ENCODE measurements around the gene GLCCI1. TPM values are rescaled to one million over a fixed set of nuclear protein-coding genes. Genes with fewer than 3 reads are reported as not detected.
"Not testable (repeated sequence)": the region's sequence is repeated elsewhere in the genome, so short reads cannot be mapped to it uniquely, and the experiment has no call there.

Gene GLCCI1
- total and polyA plus RNA-seq, 5 donors: 2.0 to 8.3 (median 6.4) TPM

- intact Hi-C loops (cut with DNase I): no loop called here
- H3K4me3 ChIP-seq (ENCODE audit: low read length): peak overlapping the region; percentile 15
- no peaks in the 10 kb centered on the region for H3K4me1 ChIP-seq (ENCODE audit: control insufficient read depth, insufficient read depth, low read length)
- H3K27ac ChIP-seq (ENCODE audit: low read length): no peak overlapping the region
- H3K9me3 ChIP-seq (ENCODE audit: control insufficient read depth, low read length): no peaks in the 10 kb centered on the region
- no peak for DNase-seq
- 82% methylated on average over 5 of the region's 5 CpGs for WGBS
- H3K27me3 ChIP-seq (ENCODE audit: control insufficient read depth, insufficient read depth): no peaks in the 10 kb centered on the region
- no peak for ATAC-seq
These were observed 21.2 kb downstream of the GLCCI1 start for GRCh38 chr7:7989616-7990440.

- no peaks in the 10 kb centered on the region for H3K9me3 ChIP-seq (ENCODE audit: control insufficient read depth, low read length)
- WGBS: 88% methylated on average over 2 of the region's 2 CpGs
- H3K27me3 ChIP-seq (ENCODE audit: control insufficient read depth, insufficient read depth): no peaks in the 10 kb centered on the region
- intact Hi-C loops (cut with DNase I): no loop called here
- DNase-seq (no peak), ATAC-seq (no peak)
- no peak overlapping the region for H3K27ac ChIP-seq (ENCODE audit: low read length)
- no peak overlapping the region for H3K4me3 ChIP-seq (ENCODE audit: low read length)
- H3K4me1 ChIP-seq (ENCODE audit: control insufficient read depth, insufficient read depth, low read length): no peaks in the 10 kb centered on the region
These were observed 21.8 kb downstream of the GLCCI1 start for GRCh38 chr7:7990441-7990761.

GRCh38 chr7:7992506-7992905, 23.9 kb downstream of the GLCCI1 start:
- intact Hi-C loops (cut with DNase I): no loop called here
- no peaks in the 10 kb centered on the region for H3K9me3 ChIP-seq (ENCODE audit: control insufficient read depth, low read length)
- H3K4me3 ChIP-seq (ENCODE audit: low read length): no peak overlapping the region
- DNase-seq (no peak), ATAC-seq (no peak)
- 98% methylated on average over 1 of the region's 1 CpG for WGBS
- H3K27me3 ChIP-seq (ENCODE audit: control insufficient read depth, insufficient read depth): no peaks in the 10 kb centered on the region
- H3K4me1 ChIP-seq (ENCODE audit: control insufficient read depth, insufficient read depth, low read length): no peaks in the 10 kb centered on the region
- H3K27ac ChIP-seq (ENCODE audit: low read length): no peak overlapping the region

GRCh38 chr7:7995348-7995747, 26.8 kb downstream of the GLCCI1 start:
- WGBS: 98% methylated on average over 6 of the region's 6 CpGs
- ATAC-seq; H3K27me3 ChIP-seq (ENCODE audit: control insufficient read depth, insufficient read depth); H3K27ac ChIP-seq (ENCODE audit: low read length); H3K4me3 ChIP-seq (ENCODE audit: low read length); intact Hi-C loops (cut with DNase I); H3K9me3 ChIP-seq (ENCODE audit: control insufficient read depth, low read length); H3K4me1 ChIP-seq (ENCODE audit: control insufficient read depth, insufficient read depth, low read length): not testable (repeated sequence)
- DNase-seq: peak in 1 of 3 donors; percentile 15

- no peak for ATAC-seq
- DNase-seq: no peak
- H3K4me1 ChIP-seq (ENCODE audit: control insufficient read depth, insufficient read depth, low read length): no peaks in the 10 kb centered on the region
- intact Hi-C loops (cut with DNase I): no loop called here
- H3K27me3 ChIP-seq (ENCODE audit: control insufficient read depth, insufficient read depth): no peaks in the 10 kb centered on the region
- H3K27ac ChIP-seq (ENCODE audit: low read length): no peak overlapping the region
- H3K4me3 ChIP-seq (ENCODE audit: low read length): no peak overlapping the region
- no peaks in the 10 kb centered on the region for H3K9me3 ChIP-seq (ENCODE audit: control insufficient read depth, low read length)
These were observed 28.0 kb downstream of the GLCCI1 start for GRCh38 chr7:7996568-7996967.

- H3K4me1 ChIP-seq (ENCODE audit: control insufficient read depth, insufficient read depth, low read length): no peaks in the 10 kb centered on the region
- H3K9me3 ChIP-seq (ENCODE audit: control insufficient read depth, low read length): no peaks in the 10 kb centered on the region
- no peaks in the 10 kb centered on the region for H3K27me3 ChIP-seq (ENCODE audit: control insufficient read depth, insufficient read depth)
- H3K4me3 ChIP-seq (ENCODE audit: low read length): no peak overlapping the region
- ATAC-seq: no peak
- intact Hi-C loops (cut with DNase I): no loop called here
- 54% methylated on average over 1 of the region's 1 CpG for WGBS
- no peak overlapping the region for H3K27ac ChIP-seq (ENCODE audit: low read length)
- no peak for DNase-seq
These were observed 31.8 kb downstream of the GLCCI1 start for GRCh38 chr7:8000315-8000941.

GRCh38 chr7:8003077-8003476, 34.5 kb downstream of the GLCCI1 start:
- 81% methylated on average over 3 of the region's 3 CpGs for WGBS
- Histone ChIP-seq H3K4me1 (ENCODE audit: control insufficient read depth, insufficient read depth, low read length) (no peaks in the 10 kb centered on the region), H3K27ac (ENCODE audit: low read length) (no peak overlapping the region), H3K4me3 (ENCODE audit: low read length) (no peak overlapping the region), H3K9me3 (ENCODE audit: control insufficient read depth, low read length) (no peaks in the 10 kb centered on the region), H3K27me3 (ENCODE audit: control insufficient read depth, insufficient read depth) (no peaks in the 10 kb centered on the region)
- DNase-seq: no peak
- ATAC-seq: no peak
- intact Hi-C loops (cut with DNase I): no loop called here

GRCh38 chr7:8005279-8005678, 36.7 kb downstream of the GLCCI1 start:
- Histone ChIP-seq H3K4me1 (ENCODE audit: control insufficient read depth, insufficient read depth, low read length) (no peaks in the 10 kb centered on the region), H3K4me3 (ENCODE audit: low read length) (no peak overlapping the region), H3K9me3 (ENCODE audit: control insufficient read depth, low read length) (no peaks in the 10 kb centered on the region), H3K27me3 (ENCODE audit: control insufficient read depth, insufficient read depth) (no peaks in the 10 kb centered on the region), H3K27ac (ENCODE audit: low read length) (no peak overlapping the region)
- ATAC-seq: no peak
- no peak for DNase-seq
- intact Hi-C loops (cut with DNase I): no loop called here
- 75% methylated on average over 1 of the region's 1 CpG for whole genome bisulfite sequencing

- Histone ChIP-seq H3K27me3 (ENCODE audit: control insufficient read depth, insufficient read depth) (no peaks in the 10 kb centered on the region), H3K4me3 (ENCODE audit: low read length) (no peak overlapping the region), H3K4me1 (ENCODE audit: control insufficient read depth, insufficient read depth, low read length) (no peaks in the 10 kb centered on the region), H3K9me3 (ENCODE audit: control insufficient read depth, low read length) (no peaks in the 10 kb centered on the region), H3K27ac (ENCODE audit: low read length) (no peak overlapping the region)
- intact Hi-C loops (cut with DNase I): no loop called here
- DNase-seq: no peak
- no peak for ATAC-seq
These were observed 45.8 kb downstream of the GLCCI1 start for GRCh38 chr7:8014399-8014798.

- DNase-seq (no peak), ATAC-seq (no peak)
- Histone ChIP-seq H3K4me3 (ENCODE audit: low read length) (no peak overlapping the region), H3K9me3 (ENCODE audit: control insufficient read depth, low read length) (no peaks in the 10 kb centered on the region), H3K27me3 (ENCODE audit: control insufficient read depth, insufficient read depth) (no peaks in the 10 kb centered on the region), H3K27ac (ENCODE audit: low read length) (no peak overlapping the region), H3K4me1 (ENCODE audit: control insufficient read depth, insufficient read depth, low read length) (no peaks in the 10 kb centered on the region)
- WGBS: 88% methylated on average over 1 of the region's 1 CpG
- intact Hi-C loops (cut with DNase I): no loop called here
These were observed 46.6 kb downstream of the GLCCI1 start for GRCh38 chr7:8015100-8015745.

- Histone ChIP-seq H3K27me3 (ENCODE audit: control insufficient read depth, insufficient read depth) (no peaks in the 10 kb centered on the region), H3K4me3 (ENCODE audit: low read length) (no peak overlapping the region), H3K27ac (ENCODE audit: low read length) (no peak overlapping the region), H3K9me3 (ENCODE audit: control insufficient read depth, low read length) (no peaks in the 10 kb centered on the region), H3K4me1 (ENCODE audit: control insufficient read depth, insufficient read depth, low read length) (no peaks in the 10 kb centered on the region)
- intact Hi-C loops (cut with DNase I): no loop called here
- DNase-seq: no peak
- ATAC-seq: no peak
- 97% methylated on average over 4 of the region's 4 CpGs for WGBS
These were observed 47.1 kb downstream of the GLCCI1 start for GRCh38 chr7:8015746-8016120.

Measured in right cardiac atrium (tissue), 5 donors.